Spleen (tissue), 11 donors: ENCODE results near the gene FNBP1. TPM values are rescaled to one million over a fixed set of nuclear protein-coding genes. Genes with fewer than 3 reads are reported as not detected.

Experiments used
- DNase-seq: peaks from one replicate; pipeline ENCODE4 v3.0.0-alpha.2; 2020
- H3K27ac ChIP-seq, 8 donors: fragments of 200-600 bp; sonication (generic) in 7 of 8; 1 replicate in 4 of 8; 2 replicates in 4 of 8; pipeline versions ENCODE4 v1.5.0 to v1.8.0; 2016 to 2021; ENCODE audit warnings: inconsistent platforms in 4 of 8, mild to moderate bottlenecking in 4 of 8, moderate library complexity in 1 of 8
- H3K27me3 ChIP-seq, 7 donors: fragments of 200-600 bp; sonication (generic) in 6 of 7; replicated peaks in 1 of 7; 1 replicate in 4 of 7; 2 replicates in 3 of 7; pipeline versions ENCODE4 v1.5.0 to v1.8.0; 2016 to 2021; ENCODE audit warnings: inconsistent platforms in 3 of 7, mild to moderate bottlenecking in 1 of 7
- H3K36me3 ChIP-seq, 6 donors: fragments of 200-600 bp; sonication (generic) in 5 of 6; 1 replicate in 4 of 6; 2 replicates in 2 of 6; pipeline versions ENCODE4 v1.5.0 to v1.8.0; 2016 to 2021; ENCODE audit warnings: inconsistent platforms in 2 of 6
- H3K4me1 ChIP-seq, 6 donors: fragments of 200-600 bp; sonication (generic) in 5 of 6; 1 replicate in 3 of 6; 2 replicates in 3 of 6; pipeline versions ENCODE4 v1.5.0 to v1.8.0; 2016 to 2021; ENCODE audit warnings: inconsistent platforms in 3 of 6
- H3K4me3 ChIP-seq, 8 donors: fragments of 200-600 bp; sonication (generic) in 7 of 8; 1 replicate in 4 of 8; 2 replicates in 4 of 8; pipeline versions ENCODE4 v1.5.0 to v1.8.0; 2016 to 2021; ENCODE audit warnings: inconsistent platforms in 4 of 8, mild to moderate bottlenecking in 4 of 8, moderate library complexity in 2 of 8
- H3K9me3 ChIP-seq, 8 donors: fragments of 200-600 bp; sonication (generic) in 7 of 8; 1 replicate in 4 of 8; 2 replicates in 4 of 8; pipeline versions ENCODE4 v1.5.0 to v1.8.0; 2016 to 2021; ENCODE audit warnings: inconsistent platforms in 4 of 8
- POLR2A ChIP-seq, 3 donors: fragments of 450-650 bp; IDR thresholded peaks; one replicate each; pipeline ENCODE4 v1.5.1; 2017; ENCODE audit warnings: antibody characterized with exemption in 3 of 3, mild to moderate bottlenecking in 1 of 3
- POLR2AphosphoS5 ChIP-seq, 3 donors: sonication (generic); formaldehyde crosslinking; IDR thresholded peaks; one replicate each; pipeline ENCODE4 v1.5.1; 2017; ENCODE audit warnings: antibody characterized with exemption in 3 of 3
- WGBS, 5 donors: extraction: QIAGEN DNeasy Blood & Tissue Kit in 3 of 5; methylation state at CpG; one replicate each; pipeline versions ENCODE4 v1.1.5 to v1.1.7; 2013 to 2018; 5-methylcytosine and 5-hydroxymethylcytosine counted together
- intact Hi-C: fragments of 100-400 bp; cut with DNase I; formaldehyde crosslinking; loops from one replicate; pipeline ENCODE4 v1.15.0; 2023; ENCODE audit warnings: low total_unique reads
- polyA plus RNA-seq, 3 donors: library from polyadenylated mRNA; stranded (reverse); fragments of 200-250 nt; gene quantifications; one replicate each; pipeline ENCODE4 v1.2.1, GENCODE V29; 2013
- total RNA-seq, 7 donors: library from RNA; depleted of rRNA in 3 of 7; stranded (reverse); fragments of >200 nt in 3 of 7; fragmentation: NEBNext Ultra II Directional in 4 of 7; extraction: Animal tissue kit (Norgen Biotek cat#: 25700) in 4 of 7; gene quantifications; one replicate each; pipeline versions ENCODE4 v1.1.0 to v1.2.1, GENCODE V29; 2016 to 2021
- TF ChIP-seq, protein P1 (sequence below), 11 experiments: fragments of 200-600 bp in 7 of 11; fragments of 450-650 bp in 4 of 11; sonication (generic) in 4 of 11; IDR thresholded peaks in 8 of 11; conservative IDR thresholded peaks in 3 of 11; 1 replicate in 7 of 11; 2 replicates in 4 of 11; pipeline versions ENCODE4 v1.4.0 to v1.8.0; 2016 to 2021; ENCODE audit warnings: antibody characterized with exemption in 11 of 11, inconsistent platforms in 4 of 11, mild to moderate bottlenecking in 1 of 11
- donor health status: healthy with polysubstance abuse.
- donor health status: DM: no; HTN: no; CAD: no; lungs with moderate emphysema.
- donor health status: DM: no; HTN: no; CAD: no.
- donor health status: Bipolar disorder and iron deficiency.
- donor health status: healthy.
- donor health status: DM: no; HTN: no; CAD: no.
- donor health status: DM: yes; HTN: yes; CAD: no.

Gene FNBP1
- total and polyA plus RNA-seq, 10 donors, result 40.6 to 156 (median 146) TPM

DNA sequence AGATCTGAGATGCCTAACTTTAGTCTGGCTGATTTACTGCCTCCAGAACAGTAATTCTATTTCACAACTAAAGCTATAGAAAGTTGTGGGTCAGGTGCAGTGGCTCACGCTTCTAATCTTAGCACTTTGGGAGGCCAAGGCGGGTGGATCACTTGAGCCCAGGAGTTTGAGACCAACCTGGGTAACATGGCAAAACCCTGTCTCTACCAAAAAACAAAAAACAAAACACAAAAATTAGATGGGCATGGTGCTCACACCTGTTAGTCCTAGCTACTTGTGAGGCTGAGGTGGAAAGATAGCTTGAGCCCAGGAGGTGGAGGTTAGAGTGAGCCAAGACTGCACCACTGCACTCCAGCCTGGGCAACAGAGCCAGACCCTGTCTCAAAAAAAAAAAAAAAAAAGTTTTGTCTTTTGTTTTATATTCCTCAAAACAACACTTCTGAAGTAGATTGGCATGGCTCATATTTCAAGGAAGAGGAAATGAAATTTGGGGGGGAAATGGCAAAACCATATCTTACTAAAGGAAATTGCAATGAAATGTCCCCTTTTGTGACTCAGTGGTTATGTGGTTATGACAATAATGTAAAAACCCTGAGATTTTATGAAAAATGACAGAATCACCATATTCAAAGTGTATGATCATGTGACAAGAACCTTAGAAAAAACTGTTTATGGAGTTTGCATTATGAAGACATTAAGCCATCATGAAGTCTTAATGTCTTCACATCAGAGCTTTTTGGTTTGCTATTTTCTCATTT, 16.2 kb downstream of the FNBP1 start:
- 43 to 66% (median 54%) methylated on average over 2 of the region's 2 CpGs for WGBS, 5 donors
- Histone ChIP-seq H3K27ac (peak overlapping the region in 6 of 8 donors; percentile 22 to 76 (median 64)), H3K36me3 (peaks cover 0 to 6% (median 0%) of the 10 kb centered on the region in 6 donors), H3K4me1 (peaks cover 45 to 100% (median 95%) of the 10 kb centered on the region in 6 donors), H3K9me3 (no peaks in the 10 kb centered on the region), H3K27me3 (no peaks in the 10 kb centered on the region), H3K4me3 (peak overlapping the region in 1 of 8 donors; percentile 18)
- intact Hi-C loops, result no loop called here
- TF ChIP-seq POLR2A (IDR thresholded peaks at IDR 0.05) (no peak), POLR2AphosphoS5 (IDR thresholded peaks at IDR 0.05) (no peak)
- TF ChIP-seq, protein P1, sequence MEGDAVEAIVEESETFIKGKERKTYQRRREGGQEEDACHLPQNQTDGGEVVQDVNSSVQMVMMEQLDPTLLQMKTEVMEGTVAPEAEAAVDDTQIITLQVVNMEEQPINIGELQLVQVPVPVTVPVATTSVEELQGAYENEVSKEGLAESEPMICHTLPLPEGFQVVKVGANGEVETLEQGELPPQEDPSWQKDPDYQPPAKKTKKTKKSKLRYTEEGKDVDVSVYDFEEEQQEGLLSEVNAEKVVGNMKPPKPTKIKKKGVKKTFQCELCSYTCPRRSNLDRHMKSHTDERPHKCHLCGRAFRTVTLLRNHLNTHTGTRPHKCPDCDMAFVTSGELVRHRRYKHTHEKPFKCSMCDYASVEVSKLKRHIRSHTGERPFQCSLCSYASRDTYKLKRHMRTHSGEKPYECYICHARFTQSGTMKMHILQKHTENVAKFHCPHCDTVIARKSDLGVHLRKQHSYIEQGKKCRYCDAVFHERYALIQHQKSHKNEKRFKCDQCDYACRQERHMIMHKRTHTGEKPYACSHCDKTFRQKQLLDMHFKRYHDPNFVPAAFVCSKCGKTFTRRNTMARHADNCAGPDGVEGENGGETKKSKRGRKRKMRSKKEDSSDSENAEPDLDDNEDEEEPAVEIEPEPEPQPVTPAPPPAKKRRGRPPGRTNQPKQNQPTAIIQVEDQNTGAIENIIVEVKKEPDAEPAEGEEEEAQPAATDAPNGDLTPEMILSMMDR (IDR thresholded peaks at IDR 0.05 in 8 of 11, conservative IDR thresholded peaks at IDR 0.05 in 3 of 11), result no peak
- DNase-seq, result no peak

DNA sequence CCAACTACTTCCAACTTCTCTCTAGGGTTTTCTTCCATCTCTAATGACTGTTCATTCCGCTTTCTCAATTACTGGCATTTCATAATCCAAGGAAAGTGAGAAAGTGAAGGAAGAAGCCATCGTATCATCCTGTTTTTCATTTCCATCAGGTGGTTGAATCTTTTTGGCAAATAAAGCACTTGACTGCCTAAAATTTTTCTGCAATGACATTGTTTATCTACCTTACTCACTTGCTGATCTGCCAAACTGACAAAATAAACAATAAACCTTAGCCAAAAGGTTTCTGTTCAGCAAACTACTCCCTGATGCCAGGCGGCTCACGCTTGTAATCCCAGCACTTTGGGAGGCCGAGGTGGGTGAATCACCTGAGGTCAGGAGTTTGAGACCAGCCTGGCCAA, 18.4 kb downstream of the FNBP1 start:
- peaks cover 40 to 100% (median 94%) of the 10 kb centered on the region in 6 donors for H3K4me1 ChIP-seq
- H3K36me3 ChIP-seq, result peaks cover 0 to 6% (median 0%) of the 10 kb centered on the region in 6 donors
- no peak for DNase-seq
- H3K9me3 ChIP-seq, result no peaks in the 10 kb centered on the region
- no peaks in the 10 kb centered on the region for H3K27me3 ChIP-seq
- TF ChIP-seq POLR2A (IDR thresholded peaks at IDR 0.05), result no peak
- no peak for TF ChIP-seq POLR2AphosphoS5 (IDR thresholded peaks at IDR 0.05)
- TF ChIP-seq, protein P1 (IDR thresholded peaks at IDR 0.05 in 8 of 11, conservative IDR thresholded peaks at IDR 0.05 in 3 of 11), result no peak
- WGBS, 5 donors, result 74 to 87% (median 78%) methylated on average over 5 of the region's 5 CpGs
- intact Hi-C loops, result no loop called here
- H3K27ac ChIP-seq, result peak overlapping the region in 4 of 8 donors; percentile 68 to 76 (median 70)
- no peak overlapping the region for H3K4me3 ChIP-seq

DNA sequence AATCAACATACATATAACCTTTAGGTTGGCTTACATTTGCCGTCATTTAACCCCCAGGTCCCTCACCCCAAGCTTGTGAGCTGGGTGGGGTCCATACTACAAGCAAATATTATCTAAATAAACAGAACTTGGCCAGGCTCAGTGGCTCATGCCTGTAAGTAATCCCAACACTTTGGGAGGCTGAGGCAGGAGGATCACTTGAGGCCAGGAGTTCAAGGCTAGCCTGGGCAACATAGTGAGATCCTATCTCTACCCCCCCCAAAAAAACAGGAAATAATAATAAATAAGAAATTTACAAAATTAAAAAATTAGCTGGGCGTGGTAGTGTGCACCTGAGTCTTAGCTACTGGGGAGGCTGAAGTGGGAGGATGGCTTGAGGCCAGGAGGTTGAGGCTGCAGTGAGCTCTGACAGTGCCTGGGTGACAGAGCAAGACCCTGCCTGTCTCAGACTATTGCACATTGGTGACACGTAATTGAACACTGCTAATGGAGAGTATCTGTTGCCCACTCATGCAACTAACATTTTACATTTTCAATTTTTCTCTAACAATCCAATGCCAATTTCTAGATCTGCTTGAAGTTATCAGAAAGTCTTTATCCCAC, 18.9 kb downstream of the FNBP1 start:
- no peak for DNase-seq
- Histone ChIP-seq H3K9me3 (no peaks in the 10 kb centered on the region), H3K4me3 (no peak overlapping the region), H3K27me3 (no peaks in the 10 kb centered on the region), H3K27ac (peak overlapping the region in 6 of 8 donors; percentile 56 to 76 (median 68)), H3K36me3 (peaks cover 0 to 7% (median 0%) of the 10 kb centered on the region in 6 donors), H3K4me1 (peaks cover 37 to 100% (median 94%) of the 10 kb centered on the region in 6 donors)
- TF ChIP-seq, protein P1 (IDR thresholded peaks at IDR 0.05 in 8 of 11, conservative IDR thresholded peaks at IDR 0.05 in 3 of 11), result no peak
- TF ChIP-seq POLR2AphosphoS5 (IDR thresholded peaks at IDR 0.05), result no peak
- no peak for TF ChIP-seq POLR2A (IDR thresholded peaks at IDR 0.05)
- 73 to 87% (median 82%) methylated on average over 3 of the region's 3 CpGs for WGBS, 5 donors
- intact Hi-C loops, result no loop called here
